NCI-H526 treated with DMSO at 0.1 percent for 48 hours (cell line): ENCODE measurements around the gene RHBDL1.
A peak's percentile ranks its signal among the peaks of the same experiment; 100 is the strongest.

Experiments
- DNase-seq: peaks from one replicate; lab custom pipeline; 2025; lab: John Stamatoyannopoulos, UW

The RHBDL1 gene

GRCh38 chr16:674968-675883 lies at the start of gene RHBDL1:
Gene RHBDL1, plus strand, starts transcription at chr16:675671. Its CDS starts 120 bp downstream, at chr16:675791.
- no peak for DNase-seq

- no peak for DNase-seq
Measured at GRCh38 chr16:625977-626765, 49.3 kb upstream of the RHBDL1 start.

GRCh38 chr16:626787-627453 lies 48.6 kb upstream of the RHBDL1 start:
- DNase-seq: no peak

- DNase-seq: no peak
Measured at GRCh38 chr16:627454-628239, 47.8 kb upstream of the RHBDL1 start.

- no peak for DNase-seq
Measured at GRCh38 chr16:628321-629061, 47.0 kb upstream of the RHBDL1 start.

- DNase-seq: no peak
Measured at GRCh38 chr16:629185-629832, 46.2 kb upstream of the RHBDL1 start.

- DNase-seq: no peak
Measured at GRCh38 chr16:629833-630248, 45.6 kb upstream of the RHBDL1 start.

GRCh38 chr16:630249-630814 lies 45.1 kb upstream of the RHBDL1 start:
- DNase-seq: no peak

GRCh38 chr16:630815-631405 lies 44.6 kb upstream of the RHBDL1 start, which contains the start of gene WFIKKN1:
Gene WFIKKN1, plus strand, starts transcription at chr16:630985. Its CDS starts 269 bp downstream, at chr16:631254.
- DNase-seq: no peak

- DNase-seq: no peak
Measured at GRCh38 chr16:631808-632358, 43.6 kb upstream of the RHBDL1 start.

GRCh38 chr16:632486-633335 lies 42.8 kb upstream of the RHBDL1 start:
- DNase-seq: no peak

- DNase-seq: no peak
Measured at GRCh38 chr16:633336-634050, 42.0 kb upstream of the RHBDL1 start.

GRCh38 chr16:634051-634670 lies 41.3 kb upstream of the RHBDL1 start:
- DNase-seq: no peak

- no peak for DNase-seq
Measured at GRCh38 chr16:634996-635395, 40.5 kb upstream of the RHBDL1 start.

GRCh38 chr16:635573-636205 lies 39.8 kb upstream of the RHBDL1 start:
- no peak for DNase-seq

- peak; percentile 81 for DNase-seq
Measured at GRCh38 chr16:636206-637080, 39.0 kb upstream of the RHBDL1 start, which contains the start of gene METTL26. Gene METTL26, minus strand, starts transcription at chr16:636305. Its CDS starts 15 bp downstream, at chr16:636290.
